ENCODE results near the gene ERCC1. TPM values are rescaled to one million over a fixed set of nuclear protein-coding genes. Genes with fewer than 3 reads are reported as not detected.

Gene ERCC1
- total and polyA plus RNA-seq, 2 of the 13 experiments (the other 11 are each of a cell fraction or from before 2014, with no cell fraction given): 40.0 to 66.4 TPM

- no peak; the same call in 1 of the 2 replicates for TF ChIP-seq NR2F6 (IDR thresholded peaks at IDR 0.05)
- TF ChIP-seq NR2F6 (CRISPR knock-in tag; IDR thresholded peaks at IDR 0.05): peak; percentile 35; the same call in 1 of the 2 replicates
- no peak for TF ChIP-seq ZNF234 (CRISPR knock-in tag; conservative IDR thresholded peaks at IDR 0.05)
- peak; percentile 87 for TF ChIP-seq PHF8 (CRISPR knock-in tag; IDR thresholded peaks at IDR 0.05)
- no peak for TF ChIP-seq GPN1 (CRISPR knock-in tag; IDR thresholded peaks at IDR 0.05; ENCODE audit: borderline replicate concordance)
- no peak for TF ChIP-seq TRIM24 (CRISPR knock-in tag; IDR thresholded peaks at IDR 0.05)
- no peak for TF ChIP-seq NAIF1 (CRISPR knock-in tag; IDR thresholded peaks at IDR 0.05; ENCODE audit: borderline replicate concordance)
- peak; percentile 37; the same call in 1 of the 2 replicates for TF ChIP-seq FOXC1 (CRISPR knock-in tag; IDR thresholded peaks at IDR 0.05; ENCODE audit: borderline replicate concordance)
- peak; percentile 89 for TF ChIP-seq PHF20 (CRISPR knock-in tag; IDR thresholded peaks at IDR 0.05)
- TF ChIP-seq UBTF (CRISPR knock-in tag; IDR thresholded peaks at IDR 0.05): peak; percentile 83
- TF ChIP-seq ZNF280D (CRISPR knock-in tag; IDR thresholded peaks at IDR 0.05): peak; percentile 80
- TF ChIP-seq KAT2B (IDR thresholded peaks at IDR 0.05; ENCODE audit: borderline replicate concordance, low read depth, low read length): no peak
- peak; percentile 73; the same call in 1 of the 2 replicates for TF ChIP-seq CREBL2 (CRISPR knock-in tag; IDR thresholded peaks at IDR 0.05; ENCODE audit: borderline replicate concordance)
- TF ChIP-seq AHR (CRISPR knock-in tag; IDR thresholded peaks at IDR 0.05): no peak
- no peak for TF ChIP-seq AFF4 (CRISPR knock-in tag; IDR thresholded peaks at IDR 0.05)
- TF ChIP-seq NFYC (CRISPR knock-in tag; IDR thresholded peaks at IDR 0.05): peak; percentile 89
- TF ChIP-seq MXD4 (CRISPR knock-in tag; IDR thresholded peaks at IDR 0.05): peak; percentile 85
- no peak for TF ChIP-seq SP1 (IDR thresholded peaks at IDR 0.05)
- peak; percentile 73 for TF ChIP-seq SP1 (CRISPR knock-in tag; IDR thresholded peaks at IDR 0.05)
- peak; percentile 89 for TF ChIP-seq ARNT2 (CRISPR knock-in tag; IDR thresholded peaks at IDR 0.05; ENCODE audit: low read depth)
- peak; percentile 79; a peak in 3 of 4 replicates for TF ChIP-seq POLR2A (IDR thresholded peaks at IDR 0.05; ENCODE audit: insufficient read depth in 1 of 2, low read depth in 2 of 2, low read length in 2 of 2)
- peak; percentile 35; the same call in 1 of the 2 replicates for TF ChIP-seq RELA (CRISPR knock-in tag; IDR thresholded peaks at IDR 0.05)
- no peak for TF ChIP-seq ZNF446 (CRISPR knock-in tag; IDR thresholded peaks at IDR 0.05)
Measured at GRCh38 chr19:45423589-45424190, at the start of gene ERCC1 (continued).
